ENCODE results near the gene CBARP. TPM values are rescaled to one million over a fixed set of nuclear protein-coding genes. Genes with fewer than 3 reads are reported as not detected.

The CBARP gene
- total and polyA plus RNA-seq, 2 of the 13 experiments (the other 11 are each of a cell fraction or from before 2014, with no cell fraction given): 1.2 to 1.4 TPM

DNA sequence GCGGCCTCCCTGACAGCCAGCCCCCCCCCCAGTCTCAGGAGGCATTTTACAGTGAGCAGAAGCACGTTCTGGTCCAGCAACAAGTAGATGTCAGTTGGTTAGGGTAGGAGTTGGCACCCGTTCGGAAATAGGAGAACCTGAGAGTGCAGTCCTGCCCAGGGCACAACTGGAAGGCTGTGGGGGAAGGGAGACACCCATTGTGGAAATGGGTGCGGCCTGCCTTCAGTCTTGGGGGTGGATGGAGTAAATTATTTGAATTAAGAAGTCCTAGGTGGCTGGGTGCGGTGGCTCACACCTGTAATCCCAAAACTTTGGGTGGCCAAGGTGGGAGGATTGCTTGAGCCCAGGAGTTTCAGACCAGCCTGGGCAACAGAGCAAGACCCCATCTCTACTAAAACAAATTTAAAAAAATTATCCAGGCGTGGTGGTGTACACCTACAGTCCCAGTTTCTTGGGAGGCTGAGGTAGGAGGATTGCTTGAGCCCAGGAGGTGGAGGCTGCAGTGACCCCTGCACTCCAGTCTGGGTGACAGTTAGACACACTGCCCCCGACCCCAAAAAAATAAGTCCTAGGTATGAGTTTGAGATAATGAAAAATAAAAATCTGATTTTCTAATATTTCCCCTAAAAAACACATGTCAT, 32.5 kb upstream of the CBARP start:
- H3K36me3 ChIP-seq (replicated peaks in 1 of 2; ENCODE audit: control insufficient read depth in 1 of 2, insufficient read depth in 2 of 2, low read length in 2 of 2): peaks cover 19 to 46% of the 10 kb centered on the region in 2 experiments
- in situ Hi-C loops (cut with HindIII; ENCODE audit: extremely low pct_ligation_motif_present, low pct_unique_long_range_greater_than_20kb): no loop called here
- WGBS (ENCODE audit: low lambda C conversion rate): 28% methylated on average over 7 of the region's 8 CpGs
- 0 out of 2 replicates have a peak, but pooled peaks have one; percentile 55 for TF ChIP-seq ZNF253 (CRISPR knock-in tag; IDR thresholded peaks at IDR 0.05; ENCODE audit: borderline replicate concordance)
- TF ChIP-seq, protein P1, sequence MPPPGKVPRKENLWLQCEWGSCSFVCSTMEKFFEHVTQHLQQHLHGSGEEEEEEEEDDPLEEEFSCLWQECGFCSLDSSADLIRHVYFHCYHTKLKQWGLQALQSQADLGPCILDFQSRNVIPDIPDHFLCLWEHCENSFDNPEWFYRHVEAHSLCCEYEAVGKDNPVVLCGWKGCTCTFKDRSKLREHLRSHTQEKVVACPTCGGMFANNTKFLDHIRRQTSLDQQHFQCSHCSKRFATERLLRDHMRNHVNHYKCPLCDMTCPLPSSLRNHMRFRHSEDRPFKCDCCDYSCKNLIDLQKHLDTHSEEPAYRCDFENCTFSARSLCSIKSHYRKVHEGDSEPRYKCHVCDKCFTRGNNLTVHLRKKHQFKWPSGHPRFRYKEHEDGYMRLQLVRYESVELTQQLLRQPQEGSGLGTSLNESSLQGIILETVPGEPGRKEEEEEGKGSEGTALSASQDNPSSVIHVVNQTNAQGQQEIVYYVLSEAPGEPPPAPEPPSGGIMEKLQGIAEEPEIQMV (CRISPR knock-in tag; IDR thresholded peaks at IDR 0.05; ENCODE audit: low read depth): 0 out of 2 replicates have a peak, but pooled peaks have one; percentile 6
- no peak for TF ChIP-seq ZNF335 (CRISPR knock-in tag; IDR thresholded peaks at IDR 0.05)
- no peak for TF ChIP-seq CCDC6 (CRISPR knock-in tag; IDR thresholded peaks at IDR 0.05)
- TF ChIP-seq, protein P2, sequence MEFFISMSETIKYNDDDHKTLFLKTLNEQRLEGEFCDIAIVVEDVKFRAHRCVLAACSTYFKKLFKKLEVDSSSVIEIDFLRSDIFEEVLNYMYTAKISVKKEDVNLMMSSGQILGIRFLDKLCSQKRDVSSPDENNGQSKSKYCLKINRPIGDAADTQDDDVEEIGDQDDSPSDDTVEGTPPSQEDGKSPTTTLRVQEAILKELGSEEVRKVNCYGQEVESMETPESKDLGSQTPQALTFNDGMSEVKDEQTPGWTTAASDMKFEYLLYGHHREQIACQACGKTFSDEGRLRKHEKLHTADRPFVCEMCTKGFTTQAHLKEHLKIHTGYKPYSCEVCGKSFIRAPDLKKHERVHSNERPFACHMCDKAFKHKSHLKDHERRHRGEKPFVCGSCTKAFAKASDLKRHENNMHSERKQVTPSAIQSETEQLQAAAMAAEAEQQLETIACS (CRISPR knock-in tag; IDR thresholded peaks at IDR 0.05): no peak
- TF ChIP-seq, protein P3, sequence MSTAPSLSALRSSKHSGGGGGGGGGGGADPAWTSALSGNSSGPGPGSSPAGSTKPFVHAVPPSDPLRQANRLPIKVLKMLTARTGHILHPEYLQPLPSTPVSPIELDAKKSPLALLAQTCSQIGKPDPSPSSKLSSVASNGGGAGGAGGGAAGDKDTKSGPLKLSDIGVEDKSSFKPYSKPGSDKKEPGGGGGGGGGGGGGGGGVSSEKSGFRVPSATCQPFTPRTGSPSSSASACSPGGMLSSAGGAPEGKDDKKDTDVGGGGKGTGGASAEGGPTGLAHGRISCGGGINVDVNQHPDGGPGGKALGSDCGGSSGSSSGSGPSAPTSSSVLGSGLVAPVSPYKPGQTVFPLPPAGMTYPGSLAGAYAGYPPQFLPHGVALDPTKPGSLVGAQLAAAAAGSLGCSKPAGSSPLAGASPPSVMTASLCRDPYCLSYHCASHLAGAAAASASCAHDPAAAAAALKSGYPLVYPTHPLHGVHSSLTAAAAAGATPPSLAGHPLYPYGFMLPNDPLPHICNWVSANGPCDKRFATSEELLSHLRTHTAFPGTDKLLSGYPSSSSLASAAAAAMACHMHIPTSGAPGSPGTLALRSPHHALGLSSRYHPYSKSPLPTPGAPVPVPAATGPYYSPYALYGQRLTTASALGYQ (CRISPR knock-in tag; IDR thresholded peaks at IDR 0.05): 0 out of 2 replicates have a peak, but pooled peaks have one; percentile 2
- peak; percentile 81; the same call in 1 of the 2 replicates for TF ChIP-seq ZNF121 (CRISPR knock-in tag; IDR thresholded peaks at IDR 0.05)
- TF ChIP-seq, protein P4, sequence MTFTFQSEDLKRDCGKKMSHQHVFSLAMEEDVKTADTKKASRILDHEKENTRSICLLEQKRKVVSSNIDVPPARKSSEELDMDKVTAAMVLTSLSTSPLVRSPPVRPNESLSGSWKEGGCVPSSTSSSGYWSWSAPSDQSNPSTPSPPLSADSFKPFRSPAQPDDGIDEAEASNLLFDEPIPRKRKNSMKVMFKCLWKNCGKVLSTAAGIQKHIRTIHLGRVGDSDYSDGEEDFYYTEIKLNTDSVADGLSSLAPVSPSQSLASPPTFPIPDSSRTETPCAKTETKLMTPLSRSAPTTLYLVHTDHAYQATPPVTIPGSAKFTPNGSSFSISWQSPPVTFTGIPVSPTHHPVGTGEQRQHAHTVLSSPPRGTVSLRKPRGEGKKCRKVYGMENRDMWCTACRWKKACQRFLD (CRISPR knock-in tag; IDR thresholded peaks at IDR 0.05; ENCODE audit: borderline replicate concordance): no peak
- TF ChIP-seq ZC3H4 (CRISPR knock-in tag; IDR thresholded peaks at IDR 0.05; ENCODE audit: borderline replicate concordance): peak; percentile 64; the same call in 1 of the 2 replicates
- 0 out of 2 replicates have a peak, but pooled peaks have one; percentile 11 for TF ChIP-seq TARDBP (CRISPR knock-in tag; IDR thresholded peaks at IDR 0.05)
- no peak for TF ChIP-seq ZNF644 (CRISPR knock-in tag; IDR thresholded peaks at IDR 0.05; ENCODE audit: low read depth)
- TF ChIP-seq MAZ (IDR thresholded peaks at IDR 0.05; ENCODE audit: borderline replicate concordance, low read depth, low read length): no peak
- 0 out of 2 replicates have a peak, but pooled peaks have one; percentile 2 for TF ChIP-seq MAZ (CRISPR knock-in tag; IDR thresholded peaks at IDR 0.05; ENCODE audit: low read depth)
- no peak for TF ChIP-seq KAT2B (IDR thresholded peaks at IDR 0.05; ENCODE audit: borderline replicate concordance, low read depth, low read length)
- TF ChIP-seq POLR2AphosphoS5 (IDR thresholded peaks at IDR 0.05; ENCODE audit: low read depth, low read length): peak; percentile 34; the same call in 1 of the 2 replicates
- TF ChIP-seq, protein P5, sequence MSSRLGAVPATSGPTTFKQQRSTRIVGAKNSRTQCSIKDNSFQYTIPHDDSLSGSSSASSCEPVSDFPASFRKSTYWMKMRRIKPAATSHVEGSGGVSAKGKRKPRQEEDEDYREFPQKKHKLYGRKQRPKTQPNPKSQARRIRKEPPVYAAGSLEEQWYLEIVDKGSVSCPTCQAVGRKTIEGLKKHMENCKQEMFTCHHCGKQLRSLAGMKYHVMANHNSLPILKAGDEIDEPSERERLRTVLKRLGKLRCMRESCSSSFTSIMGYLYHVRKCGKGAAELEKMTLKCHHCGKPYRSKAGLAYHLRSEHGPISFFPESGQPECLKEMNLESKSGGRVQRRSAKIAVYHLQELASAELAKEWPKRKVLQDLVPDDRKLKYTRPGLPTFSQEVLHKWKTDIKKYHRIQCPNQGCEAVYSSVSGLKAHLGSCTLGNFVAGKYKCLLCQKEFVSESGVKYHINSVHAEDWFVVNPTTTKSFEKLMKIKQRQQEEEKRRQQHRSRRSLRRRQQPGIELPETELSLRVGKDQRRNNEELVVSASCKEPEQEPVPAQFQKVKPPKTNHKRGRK (CRISPR knock-in tag; IDR thresholded peaks at IDR 0.05): 0 out of 2 replicates have a peak, but pooled peaks have one; percentile 5

More for the DNA sequence above, 32.5 kb upstream of the CBARP start:
- peaks cover 34% of the 10 kb centered on the region for H3K79me2 ChIP-seq (ENCODE audit: insufficient read depth, low read length)
- H3K4me2 ChIP-seq (ENCODE audit: low read depth, low read length): peak overlapping the region; percentile 100
- POLR2A ChIA-PET: interaction anchor here (0.9 to 11.5 kb wide), 9 partner anchors 14 to 248 kb away, joined by 3 to 668 read pairs (median 22); partner anchors contain the start of genes ATP5F1D, CBARP and MIDN
- no peak for DNase-seq (ENCODE audit: low spot score)
- peak overlapping the region; percentile 59 to 83 (median 62) for H3K4me3 ChIP-seq (replicated peaks in 1 of 3; ENCODE audit: insufficient read depth in 1 of 3, low read depth in 2 of 3, low read length in 3 of 3)
- BruUV-seq (replicated peaks): no TSS peak
- H3K9ac ChIP-seq (ENCODE audit: insufficient read depth, low read depth, low read length): peak overlapping the region; percentile 90
- peak overlapping the region; percentile 85 for H3K27ac ChIP-seq (ENCODE audit: extremely low read length, insufficient read depth, low read length)
- no peak overlapping the region for H2AFZ ChIP-seq (ENCODE audit: low read length)
- peaks cover 36% of the 10 kb centered on the region for H4K20me1 ChIP-seq (ENCODE audit: insufficient read depth, low read length)
- peaks cover 76% of the 10 kb centered on the region for H3K4me1 ChIP-seq (ENCODE audit: insufficient read depth, low read length)
- intact Hi-C loops (cut with micrococcal nuclease; ENCODE audit: unreplicated experiment): no loop called here
- H3K27me3 ChIP-seq (ENCODE audit: control insufficient read depth in 1 of 2, insufficient read depth in 2 of 2, low read length in 2 of 2): no peaks in the 10 kb centered on the region
- CTCF ChIA-PET (ENCODE audit: low intra/inter-chr PET ratio, low total read pairs): no interaction called here
- no peak for FAIRE-seq
- ATAC-seq: no peak
- no peaks in the 10 kb centered on the region for H3K9me3 ChIP-seq (ENCODE audit: low read length)
